Measurements from ENCODE around the gene KAT6B.

The KAT6B gene

DNA sequence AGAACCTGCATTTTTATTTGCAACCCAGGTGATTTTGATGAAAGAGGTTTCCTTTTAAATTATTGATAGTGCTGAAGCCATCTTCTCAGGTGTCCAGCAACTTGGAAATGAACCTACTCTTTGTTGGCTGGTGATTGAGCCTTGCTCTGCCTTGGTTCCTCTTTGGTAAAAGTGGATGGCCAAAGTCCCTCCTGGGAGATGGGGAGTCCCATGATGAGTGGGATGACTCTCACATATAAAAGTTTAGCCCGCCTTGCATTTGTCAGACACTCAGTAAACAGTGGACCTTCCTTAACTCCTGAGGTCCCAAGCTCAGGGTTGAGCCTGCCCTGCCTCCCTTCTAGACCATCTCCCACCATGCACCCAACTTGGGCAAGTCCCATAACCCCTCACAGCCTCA is 28.9 kb upstream of the KAT6B start:
- no peaks in the 10 kb centered on the region for H3K36me3 ChIP-seq (ENCODE audit: control insufficient read depth in 1 of 2, insufficient read depth in 2 of 2, low read length in 2 of 2)
- no peaks in the 10 kb centered on the region for H3K27me3 ChIP-seq (ENCODE audit: control insufficient read depth in 1 of 2, insufficient read depth in 2 of 2, low read length in 2 of 2)
- H3K27ac ChIP-seq (ENCODE audit: low read depth, low read length) = no peak overlapping the region
- H3K4me3 ChIP-seq (ENCODE audit: low read depth in 1 of 2, low read length in 2 of 2) = no peak overlapping the region
- H3K9ac ChIP-seq (ENCODE audit: low read depth in 1 of 2, low read length in 2 of 2) = no peak overlapping the region
- no peaks in the 10 kb centered on the region for H3K4me1 ChIP-seq (ENCODE audit: control insufficient read depth in 1 of 2, insufficient read depth in 2 of 2, low read length in 2 of 2)
- H3K9me3 ChIP-seq (ENCODE audit: control insufficient read depth in 1 of 2, low read length in 2 of 2) = no peaks in the 10 kb centered on the region

DNA sequence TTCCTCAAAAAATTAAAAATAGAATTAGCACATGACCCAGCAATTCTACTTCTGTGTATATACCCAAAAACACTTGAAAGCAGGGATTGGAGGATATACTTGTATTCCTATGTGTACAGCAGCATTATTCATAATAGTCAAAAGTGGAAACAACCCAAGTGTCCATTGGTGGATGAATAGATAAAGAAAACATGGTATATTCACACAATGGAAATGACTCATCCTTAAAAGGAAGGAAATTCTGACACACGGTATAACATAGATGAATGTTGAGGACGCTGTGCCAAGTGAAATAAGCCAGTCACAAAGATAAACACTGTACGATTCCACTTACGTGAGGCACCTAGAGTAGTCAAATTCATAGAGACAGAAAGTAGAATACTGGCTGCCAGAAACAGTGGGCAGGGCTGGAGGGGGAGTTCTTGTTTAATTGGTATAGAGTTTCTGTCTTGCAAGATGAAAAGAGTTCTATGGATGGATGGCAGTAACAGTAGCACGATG is 26.6 kb upstream of the KAT6B start:
- no peaks in the 10 kb centered on the region for H3K9me3 ChIP-seq (ENCODE audit: control insufficient read depth in 1 of 2, low read length in 2 of 2)
- no peak overlapping the region for H3K4me3 ChIP-seq (ENCODE audit: low read depth in 1 of 2, low read length in 2 of 2)
- H3K27me3 ChIP-seq (ENCODE audit: control insufficient read depth in 1 of 2, insufficient read depth in 2 of 2, low read length in 2 of 2) = no peaks in the 10 kb centered on the region
- no peak overlapping the region for H3K27ac ChIP-seq (ENCODE audit: low read depth, low read length)
- no peaks in the 10 kb centered on the region for H3K4me1 ChIP-seq (ENCODE audit: control insufficient read depth in 1 of 2, insufficient read depth in 2 of 2, low read length in 2 of 2)
- H3K36me3 ChIP-seq (ENCODE audit: control insufficient read depth in 1 of 2, insufficient read depth in 2 of 2, low read length in 2 of 2) = no peaks in the 10 kb centered on the region
- H3K9ac ChIP-seq (ENCODE audit: low read depth in 1 of 2, low read length in 2 of 2) = no peak overlapping the region

- Histone ChIP-seq H3K27me3 (ENCODE audit: control insufficient read depth in 1 of 2, insufficient read depth in 2 of 2, low read length in 2 of 2) (no peaks in the 10 kb centered on the region), H3K27ac (ENCODE audit: low read depth, low read length) (no peak overlapping the region), H3K9me3 (ENCODE audit: control insufficient read depth in 1 of 2, low read length in 2 of 2) (no peaks in the 10 kb centered on the region), H3K4me1 (ENCODE audit: control insufficient read depth in 1 of 2, insufficient read depth in 2 of 2, low read length in 2 of 2) (no peaks in the 10 kb centered on the region), H3K36me3 (ENCODE audit: control insufficient read depth in 1 of 2, insufficient read depth in 2 of 2, low read length in 2 of 2) (no peaks in the 10 kb centered on the region), H3K4me3 (ENCODE audit: low read depth in 1 of 2, low read length in 2 of 2) (no peak overlapping the region), H3K9ac (ENCODE audit: low read depth in 1 of 2, low read length in 2 of 2) (no peak overlapping the region)
Measured at GRCh38 chr10:74801447-74801846, 25.0 kb upstream of the KAT6B start.

DNA sequence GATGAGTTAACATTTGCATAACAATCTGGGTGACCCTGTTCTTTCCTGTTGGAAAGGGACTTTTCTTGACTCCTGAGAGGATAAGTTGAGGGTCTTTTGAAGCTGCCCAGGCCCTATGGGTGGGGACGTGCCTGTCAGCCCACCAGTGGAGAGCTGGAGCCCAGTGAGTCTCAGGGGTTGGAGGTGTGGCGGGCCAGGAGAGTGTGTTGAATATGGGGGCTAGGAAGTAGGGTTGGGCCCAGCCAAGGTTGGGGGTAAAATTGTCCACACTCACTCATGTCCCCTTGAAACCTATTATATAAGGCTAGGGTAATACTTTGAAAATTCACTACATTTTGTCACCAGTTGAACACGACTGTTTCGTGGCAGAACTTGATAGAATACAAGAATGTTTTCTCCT is 17.9 kb upstream of the KAT6B start:
- Histone ChIP-seq H3K27ac (ENCODE audit: low read depth, low read length) (no peak overlapping the region), H3K4me3 (ENCODE audit: low read depth in 1 of 2, low read length in 2 of 2) (no peak overlapping the region), H3K4me1 (ENCODE audit: control insufficient read depth in 1 of 2, insufficient read depth in 2 of 2, low read length in 2 of 2) (no peaks in the 10 kb centered on the region), H3K9me3 (ENCODE audit: control insufficient read depth in 1 of 2, low read length in 2 of 2) (no peaks in the 10 kb centered on the region), H3K9ac (ENCODE audit: low read depth in 1 of 2, low read length in 2 of 2) (no peak overlapping the region), H3K36me3 (ENCODE audit: control insufficient read depth in 1 of 2, insufficient read depth in 2 of 2, low read length in 2 of 2) (no peaks in the 10 kb centered on the region), H3K27me3 (ENCODE audit: control insufficient read depth in 1 of 2, insufficient read depth in 2 of 2, low read length in 2 of 2) (no peaks in the 10 kb centered on the region)

DNA sequence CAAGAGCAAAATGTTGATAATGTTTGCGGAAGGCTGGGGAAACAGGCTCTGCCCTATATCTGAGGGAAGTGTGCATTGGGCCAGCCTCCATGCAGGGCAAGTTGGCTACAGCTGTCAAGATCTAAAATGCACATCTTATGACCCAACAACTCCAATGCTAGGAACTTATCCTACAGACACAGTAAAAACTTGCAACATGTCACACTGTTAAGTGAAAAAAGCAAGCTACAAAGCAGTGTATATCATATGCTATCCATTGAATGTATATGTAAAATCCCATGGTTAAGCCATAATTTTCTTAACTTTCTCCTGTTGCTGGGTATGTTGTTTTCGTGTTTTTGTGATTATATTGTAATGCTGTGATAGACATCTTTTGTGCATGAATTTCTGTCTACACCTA is 16.3 kb upstream of the KAT6B start:
- Histone ChIP-seq H3K36me3 (ENCODE audit: control insufficient read depth in 1 of 2, insufficient read depth in 2 of 2, low read length in 2 of 2) (no peaks in the 10 kb centered on the region), H3K9me3 (ENCODE audit: control insufficient read depth in 1 of 2, low read length in 2 of 2) (no peaks in the 10 kb centered on the region), H3K27me3 (ENCODE audit: control insufficient read depth in 1 of 2, insufficient read depth in 2 of 2, low read length in 2 of 2) (no peaks in the 10 kb centered on the region), H3K4me3 (ENCODE audit: low read depth in 1 of 2, low read length in 2 of 2) (no peak overlapping the region), H3K27ac (ENCODE audit: low read depth, low read length) (no peak overlapping the region), H3K4me1 (ENCODE audit: control insufficient read depth in 1 of 2, insufficient read depth in 2 of 2, low read length in 2 of 2) (no peaks in the 10 kb centered on the region), H3K9ac (ENCODE audit: low read depth in 1 of 2, low read length in 2 of 2) (no peak overlapping the region)

DNA sequence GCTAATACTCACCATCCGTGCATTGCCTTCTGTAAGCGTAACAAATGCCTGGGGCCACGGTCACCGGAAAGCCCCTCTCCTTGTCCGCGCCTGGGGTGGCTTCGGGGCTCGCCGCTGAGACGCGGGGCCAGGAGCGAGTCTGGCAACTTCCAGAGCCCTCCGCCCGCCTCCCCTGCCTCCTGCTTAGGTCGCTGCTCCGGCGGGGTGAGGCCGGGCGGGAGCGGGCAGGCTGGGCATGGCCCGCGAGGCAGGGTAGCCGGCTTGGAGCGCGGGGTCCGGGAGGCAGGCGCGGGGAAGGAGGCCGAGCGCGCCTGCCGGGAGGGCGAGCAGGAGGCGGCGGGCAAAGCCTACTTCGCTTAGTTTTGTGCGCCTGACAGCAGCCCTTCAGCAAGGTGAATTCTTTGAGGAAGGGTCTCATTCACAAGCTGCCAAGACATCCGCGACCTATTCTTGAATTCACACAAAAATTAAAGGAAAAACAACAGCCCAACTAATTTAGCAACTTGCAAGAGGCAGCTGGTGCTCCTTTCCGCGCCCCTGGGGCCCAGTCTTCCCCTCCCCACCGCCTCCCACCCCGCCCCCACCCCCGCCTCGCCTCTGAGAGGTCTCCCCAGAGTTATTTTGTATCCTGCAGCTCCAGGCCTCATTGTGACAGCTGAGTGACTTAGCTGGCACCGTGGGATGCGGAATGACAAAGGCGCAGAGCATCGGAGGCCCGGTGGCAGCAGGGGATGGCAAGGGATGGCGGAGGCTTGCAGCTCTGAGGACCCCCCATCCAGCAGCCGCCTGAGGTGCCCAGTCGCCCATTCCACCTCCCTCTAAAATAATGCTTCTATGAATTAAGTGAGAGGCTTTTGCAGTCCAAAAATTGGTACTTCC is 12.8 kb upstream of the KAT6B start:
- Histone ChIP-seq H3K27me3 (ENCODE audit: control insufficient read depth in 1 of 2, insufficient read depth in 2 of 2, low read length in 2 of 2) (no peaks in the 10 kb centered on the region), H3K36me3 (ENCODE audit: control insufficient read depth in 1 of 2, insufficient read depth in 2 of 2, low read length in 2 of 2) (no peaks in the 10 kb centered on the region), H3K27ac (ENCODE audit: low read depth, low read length) (no peak overlapping the region), H3K9ac (ENCODE audit: low read depth in 1 of 2, low read length in 2 of 2) (no peak overlapping the region), H3K4me1 (ENCODE audit: control insufficient read depth in 1 of 2, insufficient read depth in 2 of 2, low read length in 2 of 2) (no peaks in the 10 kb centered on the region), H3K4me3 (ENCODE audit: low read depth in 1 of 2, low read length in 2 of 2) (no peak overlapping the region), H3K9me3 (ENCODE audit: control insufficient read depth in 1 of 2, low read length in 2 of 2) (peaks cover 3 to 11% of the 10 kb centered on the region in 2 donors)

- H3K9me3 ChIP-seq (ENCODE audit: control insufficient read depth in 1 of 2, low read length in 2 of 2) = peaks cover 3 to 11% of the 10 kb centered on the region in 2 donors
- H3K27me3 ChIP-seq (ENCODE audit: control insufficient read depth in 1 of 2, insufficient read depth in 2 of 2, low read length in 2 of 2) = no peaks in the 10 kb centered on the region
- no peaks in the 10 kb centered on the region for H3K36me3 ChIP-seq (ENCODE audit: control insufficient read depth in 1 of 2, insufficient read depth in 2 of 2, low read length in 2 of 2)
- no peak overlapping the region for H3K27ac ChIP-seq (ENCODE audit: low read depth, low read length)
- H3K9ac ChIP-seq (ENCODE audit: low read depth in 1 of 2, low read length in 2 of 2) = no peak overlapping the region
- H3K4me3 ChIP-seq (ENCODE audit: low read depth in 1 of 2, low read length in 2 of 2) = no peak overlapping the region
- H3K4me1 ChIP-seq (ENCODE audit: control insufficient read depth in 1 of 2, insufficient read depth in 2 of 2, low read length in 2 of 2) = no peaks in the 10 kb centered on the region
Measured at GRCh38 chr10:74814797-74815196, 11.6 kb upstream of the KAT6B start.

GRCh38 chr10:74816824-74817498 is 9.4 kb upstream of the KAT6B start:
- H3K9me3 ChIP-seq (ENCODE audit: control insufficient read depth in 1 of 2, low read length in 2 of 2) = peaks cover 3 to 11% of the 10 kb centered on the region in 2 donors
- H3K9ac ChIP-seq (ENCODE audit: low read depth in 1 of 2, low read length in 2 of 2) = no peak overlapping the region
- peaks cover 6 to 8% of the 10 kb centered on the region in 2 donors for H3K4me1 ChIP-seq (ENCODE audit: control insufficient read depth in 1 of 2, insufficient read depth in 2 of 2, low read length in 2 of 2)
- H3K36me3 ChIP-seq (ENCODE audit: control insufficient read depth in 1 of 2, insufficient read depth in 2 of 2, low read length in 2 of 2) = no peaks in the 10 kb centered on the region
- H3K27me3 ChIP-seq (ENCODE audit: control insufficient read depth in 1 of 2, insufficient read depth in 2 of 2, low read length in 2 of 2) = no peaks in the 10 kb centered on the region
- no peak overlapping the region for H3K27ac ChIP-seq (ENCODE audit: low read depth, low read length)
- no peak overlapping the region for H3K4me3 ChIP-seq (ENCODE audit: low read depth in 1 of 2, low read length in 2 of 2)

DNA sequence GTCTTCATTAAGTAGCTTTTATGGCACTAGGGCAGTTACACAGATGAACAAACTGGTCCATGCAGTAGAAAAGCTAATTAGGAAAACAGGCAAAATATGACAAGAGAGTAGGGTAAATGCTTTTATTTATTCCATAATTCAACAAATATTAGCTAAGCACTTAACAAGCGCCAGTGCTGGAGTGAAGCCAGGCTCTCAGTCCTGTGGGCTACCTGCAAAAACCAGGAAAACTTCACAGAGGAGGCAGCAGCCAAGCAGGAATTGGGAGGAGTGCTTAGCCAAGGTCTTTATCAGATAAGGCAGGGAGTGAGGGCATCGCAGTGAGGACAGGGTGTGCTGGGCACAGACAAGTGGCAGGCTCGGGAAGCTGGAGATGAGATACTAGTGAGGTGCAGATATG is 4.9 kb upstream of the KAT6B start:
- no peaks in the 10 kb centered on the region for H3K27me3 ChIP-seq (ENCODE audit: control insufficient read depth in 1 of 2, insufficient read depth in 2 of 2, low read length in 2 of 2)
- H3K27ac ChIP-seq (ENCODE audit: low read depth, low read length) = no peak overlapping the region
- H3K4me1 ChIP-seq (ENCODE audit: control insufficient read depth in 1 of 2, insufficient read depth in 2 of 2, low read length in 2 of 2) = peaks cover 16 to 17% of the 10 kb centered on the region in 2 donors
- no peak overlapping the region for H3K9ac ChIP-seq (ENCODE audit: low read depth in 1 of 2, low read length in 2 of 2)
- peaks cover 3 to 10% of the 10 kb centered on the region in 2 donors for H3K9me3 ChIP-seq (ENCODE audit: control insufficient read depth in 1 of 2, low read length in 2 of 2)
- no peak overlapping the region for H3K4me3 ChIP-seq (ENCODE audit: low read depth in 1 of 2, low read length in 2 of 2)
- H3K36me3 ChIP-seq (ENCODE audit: control insufficient read depth in 1 of 2, insufficient read depth in 2 of 2, low read length in 2 of 2) = no peaks in the 10 kb centered on the region

- no peak overlapping the region for H3K27ac ChIP-seq (ENCODE audit: low read depth, low read length)
- H3K36me3 ChIP-seq (ENCODE audit: control insufficient read depth in 1 of 2, insufficient read depth in 2 of 2, low read length in 2 of 2) = no peaks in the 10 kb centered on the region
- H3K4me3 ChIP-seq (ENCODE audit: low read depth in 1 of 2, low read length in 2 of 2) = no peak overlapping the region
- peaks cover 17% of the 10 kb centered on the region in 2 donors for H3K4me1 ChIP-seq (ENCODE audit: control insufficient read depth in 1 of 2, insufficient read depth in 2 of 2, low read length in 2 of 2)
- H3K27me3 ChIP-seq (ENCODE audit: control insufficient read depth in 1 of 2, insufficient read depth in 2 of 2, low read length in 2 of 2) = no peaks in the 10 kb centered on the region
- H3K9ac ChIP-seq (ENCODE audit: low read depth in 1 of 2, low read length in 2 of 2) = no peak overlapping the region
- peaks cover under 1 to 4% of the 10 kb centered on the region in 2 donors for H3K9me3 ChIP-seq (ENCODE audit: control insufficient read depth in 1 of 2, low read length in 2 of 2)
Measured at GRCh38 chr10:74822101-74822500, 4.3 kb upstream of the KAT6B start.
